ENCODE results near the gene MAP3K12. TPM values are rescaled to one million over a fixed set of nuclear protein-coding genes. Genes with fewer than 3 reads are reported as not detected.

MAP3K12 gene
- total RNA-seq, 1 experiment from 2014 or later, result 9.6 TPM

DNA sequence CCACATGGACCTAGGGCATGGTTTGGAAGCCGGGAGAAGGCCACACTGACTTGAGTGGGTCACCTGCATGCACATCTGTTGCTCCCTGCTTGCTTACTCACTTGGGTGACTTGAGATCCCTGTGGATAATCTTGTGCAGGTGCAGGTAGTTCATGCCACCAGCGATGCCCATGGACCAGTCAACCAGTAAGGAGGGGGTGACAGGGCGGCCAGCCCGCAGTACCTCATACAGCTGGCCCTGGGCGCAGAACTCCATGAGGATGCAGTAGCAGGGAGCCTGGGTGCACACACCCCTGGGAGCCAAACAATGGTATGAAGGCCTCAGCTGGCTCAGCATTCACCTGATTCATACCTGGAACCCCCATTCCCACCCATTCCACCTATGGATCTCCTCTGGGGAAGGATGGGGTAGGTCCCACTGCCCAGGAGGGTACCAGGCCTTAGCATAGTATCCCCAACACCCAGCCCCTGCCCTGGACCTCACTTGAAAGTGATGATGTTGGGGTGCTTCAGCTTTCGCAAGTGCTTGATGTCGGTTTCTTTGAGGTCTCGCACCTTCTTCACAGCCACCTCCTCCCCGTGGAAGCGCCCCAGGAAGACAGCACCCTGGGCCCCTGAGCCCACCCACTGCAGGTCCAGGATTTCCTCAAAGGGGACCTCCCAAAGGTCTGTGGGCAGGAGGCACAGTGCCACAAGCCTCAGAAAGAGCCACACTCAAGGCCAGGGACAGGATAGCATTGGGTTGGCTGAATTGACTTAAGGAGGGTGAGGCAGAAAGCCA is 13.1 kb downstream of the MAP3K12 start:
- no TSS peak for BruUV-seq (replicated peaks)
- POLR2A ChIA-PET (ENCODE audit: unreplicated experiment), result no interaction called here
- H3K4me3 ChIP-seq (ENCODE audit: low read length), result no peak overlapping the region
- intact Hi-C loops (cut with micrococcal nuclease), result no loop called here
- no peak overlapping the region for H3K4me2 ChIP-seq (ENCODE audit: low read length)
- H2AFZ ChIP-seq (ENCODE audit: low read length), result no peak overlapping the region
- H3K36me3 ChIP-seq (ENCODE audit: low read depth, low read length), result peaks cover 25% of the 10 kb centered on the region; the same call in 1 of the 2 replicates
- no peaks in the 10 kb centered on the region for H3K9me2 ChIP-seq (replicated peaks; ENCODE audit: low read length)
- DNase-seq (no peak), ATAC-seq (no peak)
- no peaks in the 10 kb centered on the region for H3K4me1 ChIP-seq (ENCODE audit: insufficient read depth, low read length)
- 0 out of 2 replicates have a peak, but pooled peaks cover 9% of the 10 kb centered on the region for H4K20me1 ChIP-seq (ENCODE audit: low read length)
- no peaks in the 10 kb centered on the region for H3K27me3 ChIP-seq (ENCODE audit: low read length)
- H3F3A ChIP-seq (ENCODE audit: low read length, unreplicated experiment), result peaks cover 16% of the 10 kb centered on the region
- no peak for TF ChIP-seq EZH2 (IDR thresholded peaks at IDR 0.05; ENCODE audit: low read length, unreplicated experiment)
- TF ChIP-seq, protein P1, sequence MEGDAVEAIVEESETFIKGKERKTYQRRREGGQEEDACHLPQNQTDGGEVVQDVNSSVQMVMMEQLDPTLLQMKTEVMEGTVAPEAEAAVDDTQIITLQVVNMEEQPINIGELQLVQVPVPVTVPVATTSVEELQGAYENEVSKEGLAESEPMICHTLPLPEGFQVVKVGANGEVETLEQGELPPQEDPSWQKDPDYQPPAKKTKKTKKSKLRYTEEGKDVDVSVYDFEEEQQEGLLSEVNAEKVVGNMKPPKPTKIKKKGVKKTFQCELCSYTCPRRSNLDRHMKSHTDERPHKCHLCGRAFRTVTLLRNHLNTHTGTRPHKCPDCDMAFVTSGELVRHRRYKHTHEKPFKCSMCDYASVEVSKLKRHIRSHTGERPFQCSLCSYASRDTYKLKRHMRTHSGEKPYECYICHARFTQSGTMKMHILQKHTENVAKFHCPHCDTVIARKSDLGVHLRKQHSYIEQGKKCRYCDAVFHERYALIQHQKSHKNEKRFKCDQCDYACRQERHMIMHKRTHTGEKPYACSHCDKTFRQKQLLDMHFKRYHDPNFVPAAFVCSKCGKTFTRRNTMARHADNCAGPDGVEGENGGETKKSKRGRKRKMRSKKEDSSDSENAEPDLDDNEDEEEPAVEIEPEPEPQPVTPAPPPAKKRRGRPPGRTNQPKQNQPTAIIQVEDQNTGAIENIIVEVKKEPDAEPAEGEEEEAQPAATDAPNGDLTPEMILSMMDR (conservative IDR thresholded peaks at IDR 0.05; ENCODE audit: low read depth, low read length), result no peak
- no peak for TF ChIP-seq EZH2phosphoT487 (IDR thresholded peaks at IDR 0.05; ENCODE audit: borderline replicate concordance, low read length)
- no peak overlapping the region for H3K27ac ChIP-seq (ENCODE audit: low read length)
- CTCF ChIA-PET, result no interaction called here
- no peaks in the 10 kb centered on the region for H3K79me2 ChIP-seq (ENCODE audit: low read length)
- H3K9me3 ChIP-seq (ENCODE audit: low read length), result no peaks in the 10 kb centered on the region
- no peak overlapping the region for H3K9ac ChIP-seq (ENCODE audit: low read length)

DNA sequence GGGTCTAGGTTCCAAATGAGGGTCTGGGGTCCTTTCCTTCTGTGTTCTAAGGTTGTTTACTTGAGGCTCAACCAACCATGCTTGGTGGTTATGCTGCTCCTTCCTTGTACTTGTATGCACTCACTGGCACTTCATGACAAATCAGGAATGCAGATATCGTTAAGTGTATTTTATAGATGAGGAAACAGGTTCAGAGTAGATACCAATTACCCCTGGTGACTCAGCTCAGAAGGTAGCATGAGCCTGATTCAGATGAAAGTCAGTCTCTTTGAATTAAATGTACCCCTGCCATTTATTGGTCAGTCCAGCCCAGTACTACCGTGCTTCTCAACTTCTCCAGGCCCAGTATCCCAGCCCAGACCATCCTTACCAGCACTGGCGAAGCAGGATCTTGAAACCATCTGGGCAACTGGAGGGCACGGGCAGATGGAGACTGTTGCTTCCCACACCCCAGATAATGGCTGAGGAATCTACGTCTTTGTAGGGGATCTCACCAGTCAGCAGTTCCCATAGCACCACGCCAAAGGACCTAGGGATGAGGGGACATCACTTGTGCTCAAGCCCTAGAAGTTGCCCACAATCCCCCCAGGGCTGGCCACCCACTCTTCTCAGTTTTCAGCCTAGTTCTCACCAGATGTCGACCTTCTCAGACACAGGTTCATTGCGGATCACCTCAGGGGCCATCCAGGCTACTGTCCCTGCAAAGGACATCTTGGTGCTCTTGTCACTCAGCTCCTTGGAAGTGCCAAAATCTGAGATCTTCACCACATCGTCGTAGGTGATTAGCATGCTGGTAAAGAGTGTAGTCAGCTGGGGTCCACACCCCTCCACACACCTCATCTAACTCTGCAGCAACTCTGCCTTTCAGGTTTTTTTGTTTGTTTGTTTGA is 14.3 kb downstream of the MAP3K12 start:
- Histone ChIP-seq H3K4me3 (ENCODE audit: low read length) (no peak overlapping the region), H3K27me3 (ENCODE audit: low read length) (no peaks in the 10 kb centered on the region), H2AFZ (ENCODE audit: low read length) (no peak overlapping the region), H3K4me1 (ENCODE audit: insufficient read depth, low read length) (no peaks in the 10 kb centered on the region), H3K9ac (ENCODE audit: low read length) (no peak overlapping the region), H3K9me2 (replicated peaks; ENCODE audit: low read length) (no peaks in the 10 kb centered on the region), H3K36me3 (ENCODE audit: low read depth, low read length) (peaks cover 35% of the 10 kb centered on the region), H3K79me2 (ENCODE audit: low read length) (no peaks in the 10 kb centered on the region), H3K9me3 (ENCODE audit: low read length) (no peaks in the 10 kb centered on the region), H3F3A (ENCODE audit: low read length, unreplicated experiment) (peaks cover 16% of the 10 kb centered on the region), H3K4me2 (ENCODE audit: low read length) (no peak overlapping the region), H4K20me1 (ENCODE audit: low read length) (peaks cover 15% of the 10 kb centered on the region; the same call in 1 of the 2 replicates), H3K27ac (ENCODE audit: low read length) (no peak overlapping the region)
- ATAC-seq (peak; percentile 33), DNase-seq (peak; percentile 54)
- BruUV-seq (replicated peaks), result no TSS peak
- TF ChIP-seq, protein P1 (conservative IDR thresholded peaks at IDR 0.05; ENCODE audit: low read depth, low read length), result no peak
- TF ChIP-seq EZH2 (IDR thresholded peaks at IDR 0.05; ENCODE audit: low read length, unreplicated experiment) (no peak), EZH2phosphoT487 (IDR thresholded peaks at IDR 0.05; ENCODE audit: borderline replicate concordance, low read length) (no peak)
- intact Hi-C loops (cut with micrococcal nuclease), result no loop called here
- ChIA-PET POLR2A (ENCODE audit: unreplicated experiment) (no interaction called here), CTCF (no interaction called here)

Data from PC-3 (cell line).